ENCODE results near the gene CERS3.

The CERS3 gene

GRCh38 chr15:100553468-100553867 is 24.7 kb upstream of the CERS3 start:
- TF ChIP-seq, protein P1, sequence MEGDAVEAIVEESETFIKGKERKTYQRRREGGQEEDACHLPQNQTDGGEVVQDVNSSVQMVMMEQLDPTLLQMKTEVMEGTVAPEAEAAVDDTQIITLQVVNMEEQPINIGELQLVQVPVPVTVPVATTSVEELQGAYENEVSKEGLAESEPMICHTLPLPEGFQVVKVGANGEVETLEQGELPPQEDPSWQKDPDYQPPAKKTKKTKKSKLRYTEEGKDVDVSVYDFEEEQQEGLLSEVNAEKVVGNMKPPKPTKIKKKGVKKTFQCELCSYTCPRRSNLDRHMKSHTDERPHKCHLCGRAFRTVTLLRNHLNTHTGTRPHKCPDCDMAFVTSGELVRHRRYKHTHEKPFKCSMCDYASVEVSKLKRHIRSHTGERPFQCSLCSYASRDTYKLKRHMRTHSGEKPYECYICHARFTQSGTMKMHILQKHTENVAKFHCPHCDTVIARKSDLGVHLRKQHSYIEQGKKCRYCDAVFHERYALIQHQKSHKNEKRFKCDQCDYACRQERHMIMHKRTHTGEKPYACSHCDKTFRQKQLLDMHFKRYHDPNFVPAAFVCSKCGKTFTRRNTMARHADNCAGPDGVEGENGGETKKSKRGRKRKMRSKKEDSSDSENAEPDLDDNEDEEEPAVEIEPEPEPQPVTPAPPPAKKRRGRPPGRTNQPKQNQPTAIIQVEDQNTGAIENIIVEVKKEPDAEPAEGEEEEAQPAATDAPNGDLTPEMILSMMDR (IDR thresholded peaks at IDR 0.05; ENCODE audit: control extremely low read depth, extremely low read depth, low read depth, missing control alignments): no peak
- ChIA-PET POLR2A (no interaction called here), CTCF (no interaction called here)
- no peak for DNase-seq (ENCODE audit: extremely low spot score)

- ChIA-PET CTCF (no interaction called here), POLR2A (no interaction called here)
- no peak for DNase-seq (ENCODE audit: extremely low spot score)
- TF ChIP-seq, protein P1 (IDR thresholded peaks at IDR 0.05; ENCODE audit: control extremely low read depth, extremely low read depth, low read depth, missing control alignments): no peak
These were observed 19.2 kb upstream of the CERS3 start for GRCh38 chr15:100547961-100548360.

DNA sequence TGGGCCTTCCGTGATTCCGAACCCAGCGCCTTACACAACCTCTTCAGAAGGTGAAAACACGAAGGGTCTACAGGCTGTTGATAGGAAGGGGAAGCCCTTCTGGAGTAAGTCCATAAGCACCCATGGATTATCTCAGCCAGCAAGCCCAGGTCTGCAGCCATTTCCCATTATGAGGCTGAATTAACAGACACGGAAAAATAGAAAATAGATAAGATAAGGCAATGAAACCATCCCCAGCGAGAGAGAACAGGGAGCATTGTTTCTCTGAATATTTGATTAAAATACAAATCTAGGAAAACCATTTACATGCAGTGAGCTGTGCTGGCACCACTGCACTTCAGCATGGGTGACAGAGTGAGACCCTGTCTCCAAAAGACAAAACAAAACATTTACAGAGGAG is 16.2 kb upstream of the CERS3 start:
- ChIA-PET CTCF (no interaction called here), POLR2A (no interaction called here)
- TF ChIP-seq, protein P1 (IDR thresholded peaks at IDR 0.05; ENCODE audit: control extremely low read depth, extremely low read depth, low read depth, missing control alignments): no peak
- DNase-seq (ENCODE audit: extremely low spot score): no peak

DNA sequence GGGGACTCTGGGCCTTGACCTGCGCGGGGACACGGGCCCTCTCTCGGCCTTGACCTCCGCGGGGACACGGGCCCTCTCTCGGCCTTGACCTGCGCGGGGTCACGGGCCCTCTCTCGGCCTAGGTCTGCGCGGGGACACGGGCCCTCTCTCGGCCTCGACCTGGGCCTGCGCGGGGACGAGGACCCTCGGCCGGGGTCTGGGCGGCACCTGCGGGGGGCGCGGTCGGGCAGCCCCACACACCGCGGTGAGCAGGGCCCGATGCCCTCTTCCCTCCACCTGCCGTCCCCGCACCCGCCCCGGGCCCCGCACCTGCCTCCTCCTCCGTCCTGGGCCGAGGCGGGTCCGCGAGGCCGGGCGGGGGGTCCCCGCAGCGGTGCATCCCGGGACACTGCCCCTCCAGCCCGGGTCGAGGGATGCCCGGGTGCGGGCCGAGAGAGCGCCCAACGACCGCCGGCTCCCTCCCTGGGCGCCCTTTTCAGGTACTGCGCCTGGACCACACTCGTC is 15.6 kb upstream of the CERS3 start:
- CTCF ChIA-PET: no interaction called here
- POLR2A ChIA-PET: no interaction called here
- no peak for DNase-seq (ENCODE audit: extremely low spot score)
- TF ChIP-seq, protein P1 (IDR thresholded peaks at IDR 0.05; ENCODE audit: control extremely low read depth, extremely low read depth, low read depth, missing control alignments): no peak

- no peak for DNase-seq (ENCODE audit: extremely low spot score)
- POLR2A ChIA-PET: no interaction called here
- TF ChIP-seq, protein P1 (IDR thresholded peaks at IDR 0.05; ENCODE audit: control extremely low read depth, extremely low read depth, low read depth, missing control alignments): no peak
- CTCF ChIA-PET: interaction anchor here (1.3 kb wide), 1 partner anchor 192 kb away, joined by 4 read pairs; no protein-coding TSS in a partner anchor
These were observed 13.5 kb upstream of the CERS3 start for GRCh38 chr15:100542290-100542689.

DNA sequence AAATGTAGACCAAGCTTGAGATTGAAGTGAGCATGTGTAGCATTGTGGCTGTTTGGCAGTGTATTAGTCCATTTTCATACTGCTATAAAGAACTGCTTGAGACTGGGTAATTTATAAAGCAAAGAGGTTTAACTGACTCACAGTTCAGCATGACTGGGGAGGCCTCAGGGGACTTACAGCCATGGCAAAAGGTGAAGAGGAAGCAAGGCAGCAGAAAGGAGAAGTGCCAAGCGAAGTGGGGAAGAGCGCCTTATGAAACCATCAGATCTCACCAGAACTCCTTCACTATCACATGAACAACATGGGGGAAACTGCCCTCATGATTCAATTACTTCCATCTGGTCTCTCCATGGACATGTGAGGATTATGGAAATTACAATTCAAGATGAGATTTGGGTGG is 8.6 kb upstream of the CERS3 start:
- CTCF ChIA-PET: no interaction called here
- no peak for DNase-seq (ENCODE audit: extremely low spot score)
- POLR2A ChIA-PET: no interaction called here

More for the DNA sequence above, 8.6 kb upstream of the CERS3 start:
- TF ChIP-seq, protein P1 (IDR thresholded peaks at IDR 0.05; ENCODE audit: control extremely low read depth, extremely low read depth, low read depth, missing control alignments): no peak
